Measurements from ENCODE around the gene THRSP.

DNA sequence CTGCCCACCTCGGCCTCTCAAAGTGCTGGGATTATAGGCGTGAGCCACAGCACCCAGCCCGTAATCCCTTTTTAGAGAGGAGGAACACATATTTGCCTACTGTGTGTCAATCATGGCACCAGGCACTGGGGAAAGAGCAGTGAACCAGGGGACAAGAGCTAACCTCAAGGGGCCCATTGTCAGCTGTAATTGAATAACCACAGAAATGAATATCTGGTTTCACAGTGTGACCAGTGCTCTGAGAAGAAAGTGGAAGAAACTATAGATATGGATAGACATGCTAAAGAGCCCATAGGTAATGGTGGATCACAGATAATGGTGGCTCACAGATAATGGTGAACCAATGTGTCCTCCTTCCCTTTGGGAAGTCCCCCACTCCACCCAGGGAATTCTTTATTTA is 32.0 kb upstream of the THRSP start:
- no peak for TF ChIP-seq TAF1 (IDR thresholded peaks at IDR 0.05; ENCODE audit: low read depth, low read length)
- TF ChIP-seq POLR2AphosphoS5 (IDR thresholded peaks at IDR 0.05; ENCODE audit: low read depth, low read length), result no peak
- no peak for TF ChIP-seq POLR2A (IDR thresholded peaks at IDR 0.05; ENCODE audit: low read depth, low read length)
- TF ChIP-seq SPI1 (IDR thresholded peaks at IDR 0.05; ENCODE audit: low read depth, low read length), result no peak
- TF ChIP-seq POU2F2 (IDR thresholded peaks at IDR 0.05; ENCODE audit: low read depth, low read length), result no peak
- TF ChIP-seq PAX5 (IDR thresholded peaks at IDR 0.05; ENCODE audit: insufficient read depth, low read length, severe bottlenecking), result no peak
